ENCODE results near the gene KRTAP2-3. TPM values are rescaled to one million over a fixed set of nuclear protein-coding genes. Genes with fewer than 3 reads are reported as not detected.

The KRTAP2-3 gene
- total RNA-seq, 1 experiment from 2014 or later: 6.3 TPM

GRCh38 chr17:41065829-41066624, 6.1 kb upstream of the KRTAP2-3 start, which contains the start of gene KRTAP2-4:
TSS of gene KRTAP2-4 (minus strand) at chr17:41065879. CDS start at chr17:41065845, 34 bp downstream.
- Histone ChIP-seq H3K9me2 (ENCODE audit: insufficient read depth) (no peaks in the 10 kb centered on the region), H3K4me1 (ENCODE audit: control insufficient read depth in 1 of 2, insufficient read depth in 2 of 2, low read length in 2 of 2) (peaks cover 25 to 72% of the 10 kb centered on the region in 2 experiments), H3K9ac (ENCODE audit: low read length) (0 out of 2 replicates have a peak within 1 kb of the TSS, but pooled peaks have one; percentile 2), H3K27me3 (ENCODE audit: insufficient read depth, low read length) (no peaks in the 10 kb centered on the region), H3K4me3 (replicated peaks in 1 of 2; ENCODE audit: low read depth in 1 of 2, low read length in 2 of 2) (no peak within 1 kb of the TSS), H3K79me2 (ENCODE audit: insufficient read depth, low read length) (no peaks in the 10 kb centered on the region), H3K27ac (ENCODE audit: low read depth, low read length) (peak within 1 kb of the TSS; percentile 37), H4K20me1 (ENCODE audit: insufficient read depth) (no peaks in the 10 kb centered on the region), H2AFZ (ENCODE audit: low read depth, low read length, poor library complexity, severe bottlenecking) (no peak within 1 kb of the TSS), H3K4me2 (ENCODE audit: low read length) (peak within 1 kb of the TSS; percentile 12; the same call in 1 of the 2 replicates), H3K9me3 (ENCODE audit: control insufficient read depth in 1 of 2, insufficient read depth in 1 of 2, low read depth in 1 of 2, low read length in 2 of 2) (no peaks in the 10 kb centered on the region; a peak in 1 of 4 replicates), H3K36me3 (ENCODE audit: control insufficient read depth in 1 of 2, insufficient read depth in 2 of 2, low read length in 2 of 2) (peaks cover 0 to 30% of the 10 kb centered on the region in 2 experiments; a peak in 2 of 4 replicates)
- peak; percentile 79 for ATAC-seq
- intact Hi-C loops (cut with micrococcal nuclease): no loop called here
- RAD21 ChIA-PET (ENCODE audit: low non-redundant PET in 1 of 2, low total read pairs in 2 of 2, uncharacterized antibody in 2 of 2, unreplicated experiment in 2 of 2): no interaction called here
- CTCF ChIA-PET: no interaction called here
- no TSS peak for BruUV-seq (replicated peaks)
- POLR2A ChIA-PET: no interaction called here
- peak; percentile 78 for DNase-seq (ENCODE audit: low read depth, low spot score)
- TF ChIP-seq EGR1 (IDR thresholded peaks at IDR 0.05; ENCODE audit: low read depth) (no peak), RAD21 (IDR thresholded peaks at IDR 0.05; ENCODE audit: low read depth) (peak; percentile 28; the same call in 1 of the 2 replicates), ZBTB33 (IDR thresholded peaks at IDR 0.05; ENCODE audit: extremely low read depth, insufficient replicate concordance, low read length) (no peak), TCF7L2 (IDR thresholded peaks at IDR 0.05; ENCODE audit: borderline replicate concordance, extremely low read depth, insufficient read depth, insufficient read length) (no peak), ZNF274 (IDR thresholded peaks at IDR 0.05; ENCODE audit: low read depth, low read length) (no peak), ATF3 (IDR thresholded peaks at IDR 0.05) (peak; percentile 97), POLR2AphosphoS5 (IDR thresholded peaks at IDR 0.05; ENCODE audit: low read depth, low read length) (peak; percentile 40), ZFX (IDR thresholded peaks at IDR 0.05) (no peak), YY1 (IDR thresholded peaks at IDR 0.05; ENCODE audit: extremely low read depth, insufficient replicate concordance, low read depth, low read length) (no peak), ELF1 (IDR thresholded peaks at IDR 0.05; ENCODE audit: borderline replicate concordance, low read depth) (no peak), FOSL1 (IDR thresholded peaks at IDR 0.05; ENCODE audit: low read depth) (peak; percentile 87), POLR2A (IDR thresholded peaks at IDR 0.05; ENCODE audit: borderline replicate concordance, extremely low read depth, insufficient read depth, insufficient read length) (no peak), MAX (IDR thresholded peaks at IDR 0.05) (peak; percentile 98), CTCF (IDR thresholded peaks at IDR 0.05 in 2 of 3, conservative IDR thresholded peaks at IDR 0.05 in 1 of 3; ENCODE audit: borderline replicate concordance in 1 of 3, insufficient read depth in 1 of 3, low read depth in 2 of 3, low read length in 2 of 3) (no peak), JUND (IDR thresholded peaks at IDR 0.05) (peak; percentile 87), CBX3 (IDR thresholded peaks at IDR 0.05; ENCODE audit: low read depth) (peak; percentile 98), SIN3A (IDR thresholded peaks at IDR 0.05; ENCODE audit: low read depth) (peak; percentile 38; the same call in 1 of the 2 replicates), EZH2phosphoT487 (IDR thresholded peaks at IDR 0.05; ENCODE audit: borderline replicate concordance) (no peak), CEBPB (IDR thresholded peaks at IDR 0.05; ENCODE audit: low read depth) (peak; percentile 97)

Data from HCT116 (cell line).